Endometrium (tissue), 2 donors: ENCODE measurements around the gene TNS4.

Source experiments
- FAIRE-seq: peaks from 2 replicates; lab custom pipeline; 2012; peaks lifted over from hg19 to GRCh38; lab: Jason Lieb, UNC
- donor health status: control.
- donor health status: control.

TNS4 gene

GRCh38 chr17:40453881-40454612 lies 47.4 kb downstream of the TNS4 start:
- FAIRE-seq, result no peak

- FAIRE-seq, result no peak
These were observed 48.5 kb downstream of the TNS4 start for GRCh38 chr17:40452921-40453378.

GRCh38 chr17:40452216-40452787 lies 49.1 kb downstream of the TNS4 start:
- no peak for FAIRE-seq

- peak; percentile 74 for FAIRE-seq
These were observed 50.0 kb downstream of the TNS4 start for GRCh38 chr17:40451420-40451819.

GRCh38 chr17:40450175-40450574 lies 51.2 kb downstream of the TNS4 start:
- no peak for FAIRE-seq

- no peak for FAIRE-seq
These were observed 52.7 kb downstream of the TNS4 start for GRCh38 chr17:40448639-40449261.

GRCh38 chr17:40448213-40448638 lies 53.2 kb downstream of the TNS4 start:
- FAIRE-seq, result no peak

GRCh38 chr17:40447806-40448205 lies 53.6 kb downstream of the TNS4 start:
- no peak for FAIRE-seq

GRCh38 chr17:40447148-40447644 lies 54.2 kb downstream of the TNS4 start:
- FAIRE-seq, result no peak

- no peak for FAIRE-seq
These were observed 55.5 kb downstream of the TNS4 start for GRCh38 chr17:40445751-40446468.

- no peak for FAIRE-seq
These were observed 57.2 kb downstream of the TNS4 start for GRCh38 chr17:40443988-40444899.

GRCh38 chr17:40443196-40443987 lies 58.0 kb downstream of the TNS4 start, which contains the start of gene IGFBP4:
TSS of gene IGFBP4 (plus strand) at chr17:40443450. CDS start at chr17:40443736, 286 bp downstream.
- FAIRE-seq, result no peak

- FAIRE-seq, result no peak
These were observed 58.8 kb downstream of the TNS4 start for GRCh38 chr17:40442392-40443195.

- no peak for FAIRE-seq
These were observed 61.3 kb downstream of the TNS4 start for GRCh38 chr17:40440166-40440565.

GRCh38 chr17:40437095-40437732 lies 64.2 kb downstream of the TNS4 start:
- no peak for FAIRE-seq

GRCh38 chr17:40436636-40437035 lies 64.8 kb downstream of the TNS4 start:
- FAIRE-seq, result no peak

GRCh38 chr17:40433551-40434415 lies 67.6 kb downstream of the TNS4 start:
- FAIRE-seq, result no peak
